SU-DHL-6 (cell line): Measurements from ENCODE around the gene MEAK7.

ENCODE experiments used
- H2AFZ ChIP-seq: fragments of 200-600 bp; sonication (generic); 2 replicates; pipeline ENCODE4 v1.6.1; 2014; ENCODE audit warnings: low read depth, mild to moderate bottlenecking, moderate library complexity, mixed read lengths, antibody characterized with exemption, low read length; ENCODE audit not compliant: severe bottlenecking
- H3F3A ChIP-seq: fragments of 200-600 bp; shearing (Covaris generic); 2 replicates; pipeline ENCODE4 v1.6.0; 2016; ENCODE audit warnings: antibody characterized with exemption, mild to moderate bottlenecking; ENCODE audit not compliant: insufficient read depth
- H3K27ac ChIP-seq: fragments of 200-600 bp; sonication (generic); 2 replicates; pipeline ENCODE4 v1.5.1; 2016; ENCODE audit warnings: low read depth, mild to moderate bottlenecking, low read length, moderate library complexity, mixed read lengths
- H3K27me3 ChIP-seq: fragments of 200-600 bp; sonication (generic), shearing (Covaris generic); 2 replicates; pipeline ENCODE4 v1.6.0; 2014; ENCODE audit warnings: mild to moderate bottlenecking, low read length
- H3K36me3 ChIP-seq: fragments of 200-600 bp; sonication (generic); 2 replicates; pipeline ENCODE4 v1.6.1; 2014; ENCODE audit warnings: mild to moderate bottlenecking, low read length, mixed read lengths
- H3K4me2 ChIP-seq: fragments of 300-600, 200-600 bp; shearing (Covaris generic), sonication (generic); 2 replicates; pipeline ENCODE4 v1.6.0; 2014; ENCODE audit warnings: low read length, low read depth, mild to moderate bottlenecking; ENCODE audit not compliant: poor library complexity, severe bottlenecking
- H3K4me3 ChIP-seq: fragments of 200-600 bp; sonication (generic); 2 replicates; pipeline ENCODE4 v1.5.1; 2014; ENCODE audit warnings: antibody characterized with exemption, low read length, mild to moderate bottlenecking, mixed read lengths; ENCODE audit not compliant: insufficient read depth, poor library complexity, severe bottlenecking
- H3K79me2 ChIP-seq: fragments of 200-600 bp; sonication (generic); 2 replicates; pipeline ENCODE4 v1.6.1; 2014; ENCODE audit warnings: mild to moderate bottlenecking, low read length, moderate library complexity; ENCODE audit not compliant: insufficient read depth
- H3K9ac ChIP-seq: fragments of 200-600 bp; sonication (generic); 2 replicates; pipeline ENCODE4 v1.7.0; 2014; ENCODE audit warnings: mild to moderate bottlenecking, low read length
- H3K9me2 ChIP-seq: fragments of 200-600 bp; sonication (generic); replicated peaks from 2 replicates; pipeline ENCODE4 v1.6.1; 2014; ENCODE audit warnings: low read length; ENCODE audit not compliant: insufficient read depth
- H3K9me3 ChIP-seq: fragments of 200-600 bp; sonication (generic); 2 replicates; pipeline ENCODE4 v1.6.1; 2014; ENCODE audit warnings: low read length, mixed read lengths; ENCODE audit not compliant: insufficient read depth
- H4K20me1 ChIP-seq: fragments of 200-600 bp; sonication (generic); 2 replicates; pipeline ENCODE4 v1.6.1; 2014; ENCODE audit warnings: low read depth, mild to moderate bottlenecking, antibody characterized with exemption, low read length, moderate library complexity, mixed read lengths
- CTCF ChIP-seq: fragments of 200-600 bp; sonication (generic); IDR thresholded peaks from one replicate; pipeline ENCODE4 v1.5.1; 2017; ENCODE audit warnings: antibody characterized with exemption, mild to moderate bottlenecking, low read length, moderate library complexity; ENCODE audit not compliant: insufficient read depth, poor library complexity, severe bottlenecking
- EZH2phosphoT487 ChIP-seq: fragments of 200-600 bp; sonication (generic), shearing (Covaris generic); conservative IDR thresholded peaks from 2 replicates; pipeline ENCODE4 v1.6.1; 2018; ENCODE audit warnings: mild to moderate bottlenecking, antibody characterized with exemption, low read length, moderate library complexity, mixed read lengths

The MEAK7 gene

GRCh38 chr16:84514874-84515835, 10.7 kb upstream of the MEAK7 start:
- H3K9ac ChIP-seq: peak overlapping the region; percentile 57
- H3K4me3 ChIP-seq: peak overlapping the region; percentile 3
- no peaks in the 10 kb centered on the region for H4K20me1 ChIP-seq
- no peaks in the 10 kb centered on the region for H3K9me3 ChIP-seq
- H2AFZ ChIP-seq: peak overlapping the region; percentile 90
- H3K4me2 ChIP-seq: peak overlapping the region; percentile 56
- H3K27ac ChIP-seq: peak overlapping the region; percentile 93
- H3K9me2 ChIP-seq: no peaks in the 10 kb centered on the region
- no peaks in the 10 kb centered on the region for H3K79me2 ChIP-seq
- peaks cover 9% of the 10 kb centered on the region for H3F3A ChIP-seq
- H3K27me3 ChIP-seq: no peaks in the 10 kb centered on the region
- H3K36me3 ChIP-seq: no peaks in the 10 kb centered on the region
- TF ChIP-seq CTCF (no peak), EZH2phosphoT487 (no peak)

GRCh38 chr16:84514295-84514873, 9.9 kb upstream of the MEAK7 start:
- peak overlapping the region; percentile 93 for H3K27ac ChIP-seq
- H3K4me2 ChIP-seq: peak overlapping the region; percentile 56

GRCh38 chr16:84513666-84514065, 9.2 kb upstream of the MEAK7 start:
- H3K79me2 ChIP-seq: no peaks in the 10 kb centered on the region
- H3K9me2 ChIP-seq: no peaks in the 10 kb centered on the region
- H3K9me3 ChIP-seq: no peaks in the 10 kb centered on the region
- peaks cover 9% of the 10 kb centered on the region for H3F3A ChIP-seq
- H3K27ac ChIP-seq: peak overlapping the region; percentile 93
- no peak overlapping the region for H2AFZ ChIP-seq
- TF ChIP-seq CTCF (no peak), EZH2phosphoT487 (no peak)
- H3K36me3 ChIP-seq: no peaks in the 10 kb centered on the region
- 0 out of 2 replicates have a peak overlapping the region, but pooled peaks have one; percentile 57 for H3K9ac ChIP-seq
- no peaks in the 10 kb centered on the region for H4K20me1 ChIP-seq
- H3K27me3 ChIP-seq: no peaks in the 10 kb centered on the region
- no peak overlapping the region for H3K4me3 ChIP-seq
- no peak overlapping the region for H3K4me2 ChIP-seq

More at GRCh38 chr16:84514295-84514873, 9.9 kb upstream of the MEAK7 start:
- Histone ChIP-seq H3K9me3 (no peaks in the 10 kb centered on the region), H3F3A (peaks cover 9% of the 10 kb centered on the region), H3K79me2 (no peaks in the 10 kb centered on the region), H3K9me2 (no peaks in the 10 kb centered on the region), H3K36me3 (no peaks in the 10 kb centered on the region), H3K9ac (peak overlapping the region; percentile 57), H4K20me1 (no peaks in the 10 kb centered on the region), H3K27me3 (no peaks in the 10 kb centered on the region), H2AFZ (peak overlapping the region; percentile 90), H3K4me3 (peak overlapping the region; percentile 3)
- TF ChIP-seq CTCF (no peak), EZH2phosphoT487 (no peak)
